OCI-LY3 (cell line): ENCODE results near the gene SH3GLB2.

Experiments used
- H2AFZ ChIP-seq: fragments of 200-600, 300-600 bp; shearing (Covaris generic); 2 replicates; pipeline ENCODE4 v1.6.0; 2014; ENCODE audit warnings: antibody characterized with exemption, low read depth, low read length
- H3K27ac ChIP-seq: fragments of 200-600, 300-600 bp; sonication (generic); 2 replicates; pipeline ENCODE4 v1.5.1; 2014; ENCODE audit warnings: mild to moderate bottlenecking, low read length, moderate library complexity, mixed read lengths
- H3K27me3 ChIP-seq: fragments of 200-600, 300-600 bp; sonication (generic); 2 replicates; pipeline ENCODE4 v1.6.1; 2014; ENCODE audit warnings: low read depth, low read length, mixed read lengths
- H3K36me3 ChIP-seq: fragments of 200-600, 300-600 bp; sonication (generic); replicated peaks from 2 replicates; pipeline ENCODE3; 2014; ENCODE audit warnings: low read depth, low read length, mixed read lengths
- H3K4me1 ChIP-seq: fragments of 300-600, 200-600 bp; sonication (generic); 2 replicates; pipeline ENCODE4 v1.6.1; 2014; ENCODE audit warnings: low read length, mixed read lengths
- H3K4me2 ChIP-seq: fragments of 200-600, 300-600 bp; sonication (generic); 2 replicates; pipeline ENCODE4 v1.6.1; 2014; ENCODE audit warnings: low read length, mixed read lengths
- H3K4me3 ChIP-seq: fragments of 300-600, 200-600 bp; sonication (generic); 2 replicates; pipeline ENCODE4 v1.5.1; 2014; ENCODE audit warnings: antibody characterized with exemption, mild to moderate bottlenecking, low read length, moderate library complexity
- H3K79me2 ChIP-seq: fragments of 300-600, 200-600 bp; shearing (Covaris generic); 2 replicates; pipeline ENCODE4 v1.6.1; 2014; ENCODE audit warnings: mild to moderate bottlenecking, low read length, mixed read lengths
- H3K9ac ChIP-seq: fragments of 300-600, 200-600 bp; shearing (Covaris generic); 2 replicates; pipeline ENCODE4 v1.6.0; 2014; ENCODE audit warnings: mild to moderate bottlenecking, low read length, moderate library complexity
- H3K9me3 ChIP-seq: fragments of 200-600, 300-600 bp; shearing (Covaris generic); 2 replicates; pipeline ENCODE4 v1.6.1; 2014; ENCODE audit warnings: low read length, mixed read lengths; ENCODE audit not compliant: insufficient read depth
- H4K20me1 ChIP-seq: fragments of 200-600, 300-600 bp; sonication (generic); 2 replicates; pipeline ENCODE4 v1.6.1; 2016; ENCODE audit warnings: low read length, mixed read lengths; ENCODE audit not compliant: insufficient read depth
- EZH2phosphoT487 ChIP-seq: fragments of 200-600 bp; shearing (Covaris generic); IDR thresholded peaks from 2 replicates; pipeline ENCODE4 v1.6.1; 2018; ENCODE audit warnings: antibody characterized with exemption, mixed run types, low read depth
- TF ChIP-seq, protein P1 (sequence below): fragments of 200-600, 300-600 bp; sonication (generic); IDR thresholded peaks from 2 replicates; pipeline ENCODE4 v1.5.1; 2014; ENCODE audit warnings: antibody characterized with exemption, low read length, low read depth

Gene SH3GLB2

DNA sequence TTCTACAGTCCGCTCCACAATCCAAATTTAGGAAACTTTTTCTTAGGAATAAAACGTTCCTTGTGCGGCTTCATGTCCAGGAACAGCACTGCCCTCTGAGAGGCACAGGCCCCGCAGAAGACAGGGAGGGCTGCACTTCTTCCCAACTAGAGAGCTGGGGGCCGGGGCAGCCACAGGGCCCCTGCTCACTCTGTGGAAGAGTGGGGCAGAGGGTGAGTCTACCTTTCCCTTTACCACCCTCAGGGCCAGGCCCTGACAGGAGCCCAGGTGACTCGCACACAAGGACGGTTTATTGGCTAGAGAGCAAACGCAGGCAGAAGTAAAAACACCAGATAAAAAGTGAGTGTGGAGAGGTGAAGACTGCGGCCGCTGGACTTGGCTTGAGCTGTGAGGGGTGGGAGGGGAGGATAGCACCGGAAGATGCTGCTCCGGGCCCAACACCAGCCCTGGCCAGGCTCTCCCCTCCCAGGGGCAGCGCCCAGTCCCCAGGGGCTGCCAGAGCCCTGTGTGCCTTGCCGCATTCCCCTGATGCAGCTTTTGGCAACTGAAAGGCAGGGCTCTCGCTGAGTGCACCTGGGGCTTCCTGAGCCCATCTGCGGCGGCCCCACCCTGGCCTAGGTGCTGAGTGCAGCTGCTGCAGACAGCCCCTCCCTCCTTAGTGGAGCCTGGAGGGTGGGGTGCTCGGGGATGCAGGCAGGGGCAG is 20.2 kb downstream of the SH3GLB2 start:
- no peaks in the 10 kb centered on the region for H3K79me2 ChIP-seq
- no peaks in the 10 kb centered on the region for H3K9me3 ChIP-seq
- no peaks in the 10 kb centered on the region for H3K4me1 ChIP-seq
- no peak overlapping the region for H3K4me2 ChIP-seq
- peaks cover 31% of the 10 kb centered on the region for H3K36me3 ChIP-seq
- no peak overlapping the region for H3K9ac ChIP-seq
- H4K20me1 ChIP-seq: no peaks in the 10 kb centered on the region
- no peak overlapping the region for H2AFZ ChIP-seq
- no peak overlapping the region for H3K4me3 ChIP-seq
- H3K27ac ChIP-seq: no peak overlapping the region
- no peaks in the 10 kb centered on the region for H3K27me3 ChIP-seq
- TF ChIP-seq, protein P1, sequence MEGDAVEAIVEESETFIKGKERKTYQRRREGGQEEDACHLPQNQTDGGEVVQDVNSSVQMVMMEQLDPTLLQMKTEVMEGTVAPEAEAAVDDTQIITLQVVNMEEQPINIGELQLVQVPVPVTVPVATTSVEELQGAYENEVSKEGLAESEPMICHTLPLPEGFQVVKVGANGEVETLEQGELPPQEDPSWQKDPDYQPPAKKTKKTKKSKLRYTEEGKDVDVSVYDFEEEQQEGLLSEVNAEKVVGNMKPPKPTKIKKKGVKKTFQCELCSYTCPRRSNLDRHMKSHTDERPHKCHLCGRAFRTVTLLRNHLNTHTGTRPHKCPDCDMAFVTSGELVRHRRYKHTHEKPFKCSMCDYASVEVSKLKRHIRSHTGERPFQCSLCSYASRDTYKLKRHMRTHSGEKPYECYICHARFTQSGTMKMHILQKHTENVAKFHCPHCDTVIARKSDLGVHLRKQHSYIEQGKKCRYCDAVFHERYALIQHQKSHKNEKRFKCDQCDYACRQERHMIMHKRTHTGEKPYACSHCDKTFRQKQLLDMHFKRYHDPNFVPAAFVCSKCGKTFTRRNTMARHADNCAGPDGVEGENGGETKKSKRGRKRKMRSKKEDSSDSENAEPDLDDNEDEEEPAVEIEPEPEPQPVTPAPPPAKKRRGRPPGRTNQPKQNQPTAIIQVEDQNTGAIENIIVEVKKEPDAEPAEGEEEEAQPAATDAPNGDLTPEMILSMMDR: no peak
- TF ChIP-seq EZH2phosphoT487: no peak

DNA sequence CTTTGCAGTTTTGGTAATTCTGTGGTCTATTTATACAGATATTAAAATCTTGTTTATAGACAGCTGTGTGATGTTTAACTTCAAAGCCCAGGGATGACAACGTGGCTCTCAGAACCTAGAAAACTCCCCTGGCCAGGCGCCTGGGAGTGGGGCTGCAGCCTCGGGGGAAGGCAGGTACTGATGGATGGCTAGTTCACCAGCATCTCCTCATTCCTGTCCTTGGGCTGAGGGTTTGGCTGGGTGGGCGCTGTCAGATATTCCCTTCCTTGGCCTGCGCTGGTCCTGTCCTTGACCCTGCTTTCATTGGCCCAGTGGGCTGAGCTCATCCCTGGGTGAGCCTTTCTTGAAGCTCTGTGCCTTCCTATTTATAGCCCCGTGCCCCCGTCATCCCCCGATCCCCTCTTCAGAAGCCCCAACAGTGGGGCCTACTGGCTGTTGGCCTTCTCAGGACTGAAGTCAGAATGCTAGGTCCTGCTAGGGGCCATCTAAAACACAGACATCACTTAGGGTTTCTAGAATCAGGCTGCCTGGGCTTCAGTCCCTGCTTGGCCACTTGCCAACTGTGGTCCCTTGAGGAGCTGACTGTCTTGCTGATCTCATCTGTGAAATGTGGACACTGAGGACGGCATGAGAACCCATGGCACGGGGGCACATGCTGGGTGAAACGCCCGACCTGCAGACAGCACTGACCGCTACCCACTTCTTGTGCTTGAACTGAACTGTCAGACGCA is 20.9 kb downstream of the SH3GLB2 start:
- no peak overlapping the region for H3K4me3 ChIP-seq
- no peak overlapping the region for H3K9ac ChIP-seq
- no peak overlapping the region for H3K4me2 ChIP-seq
- H4K20me1 ChIP-seq: no peaks in the 10 kb centered on the region
- no peaks in the 10 kb centered on the region for H3K27me3 ChIP-seq
- no peaks in the 10 kb centered on the region for H3K4me1 ChIP-seq
- no peak for TF ChIP-seq EZH2phosphoT487
- TF ChIP-seq, protein P1: no peak
- H2AFZ ChIP-seq: no peak overlapping the region
- no peaks in the 10 kb centered on the region for H3K79me2 ChIP-seq
- no peaks in the 10 kb centered on the region for H3K9me3 ChIP-seq
- H3K27ac ChIP-seq: no peak overlapping the region
- H3K36me3 ChIP-seq: peaks cover 38% of the 10 kb centered on the region

DNA sequence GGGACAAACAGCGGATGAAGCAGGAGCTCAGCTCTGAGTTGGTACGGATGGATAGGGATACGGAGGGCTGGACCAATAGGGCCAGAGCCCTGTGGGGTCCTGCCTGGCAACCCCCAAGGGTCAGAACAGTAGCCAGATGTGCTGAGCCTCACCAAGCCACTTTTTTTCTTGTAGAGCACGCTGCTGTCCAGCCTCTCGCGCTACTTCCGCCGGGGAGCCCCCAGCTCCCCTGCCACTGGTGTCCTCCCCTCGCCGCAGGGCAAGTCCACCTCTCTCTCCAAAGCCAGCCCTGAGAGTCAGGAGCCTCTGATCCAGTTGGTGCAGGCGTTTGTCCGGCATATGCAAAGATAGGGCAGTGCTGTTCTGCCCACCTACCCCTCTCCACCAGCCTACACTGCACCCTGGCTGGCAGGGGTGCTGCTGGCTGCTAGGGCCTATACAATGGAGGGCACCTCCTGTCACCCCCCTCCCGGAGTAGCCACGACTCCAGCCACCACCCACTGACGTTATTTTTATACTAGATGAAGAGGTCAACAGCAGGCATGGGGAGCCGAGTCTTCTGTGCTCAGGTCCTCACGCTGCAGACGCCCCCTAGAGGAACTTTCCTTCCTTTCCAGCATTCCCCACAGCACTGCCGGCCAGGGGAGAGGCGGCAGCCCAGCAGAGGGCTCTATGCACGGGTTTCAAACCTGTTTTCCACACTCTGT is 21.6 kb downstream of the SH3GLB2 start:
- H2AFZ ChIP-seq: no peak overlapping the region
- H4K20me1 ChIP-seq: no peaks in the 10 kb centered on the region
- TF ChIP-seq, protein P1: peak; percentile 85
- TF ChIP-seq EZH2phosphoT487: no peak
- H3K4me2 ChIP-seq: no peak overlapping the region
- H3K4me3 ChIP-seq: no peak overlapping the region
- H3K79me2 ChIP-seq: no peaks in the 10 kb centered on the region
- H3K9ac ChIP-seq: no peak overlapping the region
- H3K27ac ChIP-seq: no peak overlapping the region
- H3K36me3 ChIP-seq: peaks cover 44% of the 10 kb centered on the region
- no peaks in the 10 kb centered on the region for H3K27me3 ChIP-seq
- H3K4me1 ChIP-seq: no peaks in the 10 kb centered on the region
- no peaks in the 10 kb centered on the region for H3K9me3 ChIP-seq
